GM08714 (cell line): ENCODE measurements around the gene IGFBP5.

Experiments used
- H3K4me3 ChIP-seq: fragments of 200-500 bp; sonication (Bioruptor generic); 2 replicates; pipeline ENCODE4 v1.5.1; 2014; ENCODE audit warnings: mild to moderate bottlenecking, low read length, inconsistent platforms
- ZNF274 ChIP-seq: IDR thresholded peaks from 2 replicates; pipeline ENCODE4 v1.6.1; 2012; ENCODE audit warnings: mild to moderate bottlenecking, low read depth, low read length

The IGFBP5 gene

DNA sequence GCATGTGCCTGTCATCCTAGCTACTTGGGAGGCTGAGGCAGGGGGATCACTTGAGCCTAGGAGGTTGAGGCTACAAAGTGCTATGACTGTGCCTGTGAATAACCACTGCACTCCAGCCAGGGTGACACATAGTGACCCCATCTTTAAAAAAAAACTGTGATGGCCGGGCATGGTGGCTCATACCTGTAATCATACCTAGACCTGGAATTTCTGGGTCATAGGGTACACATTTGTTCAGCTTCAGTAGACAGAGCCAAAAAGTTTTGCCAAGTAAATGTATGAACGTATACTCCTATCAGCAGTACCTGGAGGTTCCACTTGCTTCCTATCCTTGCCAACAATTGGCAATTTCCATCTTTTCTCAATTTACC is 68.5 kb downstream of the IGFBP5 start:
- no peak for TF ChIP-seq ZNF274
- H3K4me3 ChIP-seq: no peak overlapping the region

DNA sequence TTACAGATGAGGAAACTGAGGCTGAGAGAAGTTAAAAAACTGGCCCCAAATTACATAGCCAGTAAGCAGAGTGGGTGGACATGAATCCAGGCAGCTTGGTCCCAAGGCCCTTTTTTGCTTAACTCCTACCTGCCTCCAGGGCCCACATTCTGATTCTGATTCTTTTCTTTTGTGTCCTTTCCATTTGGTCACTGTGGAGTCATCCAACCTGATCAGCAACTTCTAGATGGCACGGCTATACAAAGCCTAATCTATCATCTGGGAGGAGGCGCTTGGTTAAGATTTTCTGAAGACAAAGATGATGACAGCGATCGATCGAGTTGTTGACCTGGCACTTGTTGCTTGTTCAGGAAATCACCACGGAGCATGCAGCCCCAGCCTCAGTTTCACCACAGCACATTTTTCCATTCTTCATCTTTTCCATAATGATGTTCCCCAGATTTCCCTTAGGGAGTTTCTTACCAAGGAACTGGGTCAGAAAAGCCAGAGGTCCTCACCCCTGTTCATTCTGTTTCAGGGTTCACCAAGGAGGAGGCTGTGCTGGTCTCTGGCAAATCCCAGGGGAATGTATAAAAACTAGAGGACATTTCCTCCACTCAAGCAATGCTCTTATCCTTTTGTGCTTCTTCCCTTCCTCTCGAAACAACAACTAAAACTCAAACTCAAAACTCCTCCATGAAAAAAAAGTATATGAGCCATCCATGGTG is 69.0 kb downstream of the IGFBP5 start:
- H3K4me3 ChIP-seq: no peak overlapping the region

GRCh38 chr2:216624251-216624650 is 71.1 kb downstream of the IGFBP5 start:
- no peak overlapping the region for H3K4me3 ChIP-seq
- TF ChIP-seq ZNF274: no peak

More for the DNA sequence above, 69.0 kb downstream of the IGFBP5 start:
- TF ChIP-seq ZNF274: no peak

DNA sequence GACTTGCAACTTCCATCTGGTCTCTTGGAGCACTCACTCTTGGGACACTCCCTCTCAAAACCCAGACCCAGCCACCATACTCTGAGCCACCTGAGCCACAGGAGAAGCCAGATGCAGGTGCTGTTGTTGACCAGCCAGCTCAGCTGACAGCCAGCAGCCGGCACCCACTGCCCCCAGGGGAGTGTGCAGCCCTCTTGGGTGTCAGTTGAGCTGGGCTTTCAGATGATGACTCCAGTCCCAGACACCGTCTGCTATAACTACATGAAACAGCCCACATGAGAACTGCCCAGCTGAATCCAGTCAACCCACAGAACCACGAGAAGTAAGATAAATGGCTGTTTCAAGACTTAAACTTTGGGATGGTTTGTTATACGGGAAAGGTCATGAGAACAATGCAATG is 72.8 kb downstream of the IGFBP5 start:
- TF ChIP-seq ZNF274: no peak
- no peak overlapping the region for H3K4me3 ChIP-seq
